OCI-LY1 (cell line): Measurements from ENCODE around the gene DYNLL1.
"Not testable (repeated sequence)": the region's sequence is repeated elsewhere in the genome, so short reads cannot be mapped to it uniquely, and the experiment has no call there.

Experiments
- H2AFZ ChIP-seq: fragments of 200-600 bp; sonication (generic), shearing (Covaris generic); 2 replicates; pipeline ENCODE4 v1.6.0; 2014; ENCODE audit warnings: antibody characterized with exemption, mild to moderate bottlenecking, low read length
- H3F3A ChIP-seq: fragments of 200-600 bp; sonication (generic), shearing (Covaris generic); 2 replicates; pipeline ENCODE4 v1.6.0; 2014; ENCODE audit warnings: mild to moderate bottlenecking, antibody characterized with exemption, low read length, moderate library complexity; ENCODE audit not compliant: insufficient read depth
- H3K27ac ChIP-seq: fragments of 200-600 bp; sonication (generic); 2 replicates; pipeline ENCODE4 v1.5.1; 2014; ENCODE audit warnings: low read length, mixed run types, mild to moderate bottlenecking, low read depth; ENCODE audit not compliant: poor library complexity, severe bottlenecking
- H3K27me3 ChIP-seq: fragments of 200-600 bp; sonication (generic); 2 replicates; pipeline ENCODE4 v1.6.0; 2014; ENCODE audit warnings: antibody characterized with exemption, mild to moderate bottlenecking, low read length, moderate library complexity; ENCODE audit not compliant: insufficient read depth
- H3K36me3 ChIP-seq: fragments of 200-600 bp; sonication (generic); 2 replicates; pipeline ENCODE4 v1.6.1; 2014; ENCODE audit warnings: mild to moderate bottlenecking, antibody characterized with exemption, low read length, moderate library complexity, mixed read lengths; ENCODE audit not compliant: insufficient read depth
- H3K4me1 ChIP-seq: fragments of 200-600 bp; sonication (generic); 2 replicates; pipeline ENCODE4 v1.5.1; 2014; ENCODE audit warnings: mild to moderate bottlenecking, low read length, moderate library complexity; ENCODE audit not compliant: insufficient read depth, severe bottlenecking
- H3K4me2 ChIP-seq: fragments of 200-600 bp; sonication (generic), shearing (Covaris generic); 2 replicates; pipeline ENCODE4 v1.6.1; 2014; ENCODE audit warnings: low read length
- H3K4me3 ChIP-seq: fragments of 200-600 bp; sonication (generic); 2 replicates; pipeline ENCODE4 v1.5.1; 2014; ENCODE audit warnings: low read length, low read depth, mild to moderate bottlenecking, mixed read lengths; ENCODE audit not compliant: poor library complexity, severe bottlenecking
- H3K79me2 ChIP-seq: fragments of 200-600 bp; shearing (Covaris generic); 2 replicates; pipeline ENCODE4 v1.6.1; 2016; ENCODE audit warnings: mixed run types, low read length, mixed read lengths; ENCODE audit not compliant: insufficient read depth
- H3K9ac ChIP-seq: fragments of 200-600 bp; sonication (generic), shearing (Covaris generic); 2 replicates; pipeline ENCODE4 v1.6.1; 2014; ENCODE audit warnings: mild to moderate bottlenecking, low read length, mixed read lengths
- H3K9me2 ChIP-seq: fragments of 200-600 bp; sonication (generic), shearing (Covaris generic); 2 replicates; pipeline ENCODE4 v1.6.1; 2014; ENCODE audit warnings: low read depth, mild to moderate bottlenecking, low read length, mixed read lengths
- H3K9me3 ChIP-seq: fragments of 200-600 bp; shearing (Covaris generic); 2 replicates; pipeline ENCODE4 v1.6.1; 2014; ENCODE audit warnings: low read length, mixed read lengths
- H4K20me1 ChIP-seq: fragments of 200-600 bp; sonication (generic), shearing (Covaris generic); 2 replicates; pipeline ENCODE4 v1.6.0; 2016; ENCODE audit warnings: mild to moderate bottlenecking, low read length; ENCODE audit not compliant: insufficient read depth
- CTCF ChIP-seq: fragments of 200-600 bp; sonication (generic), shearing (Covaris generic); IDR thresholded peaks from 2 replicates; pipeline ENCODE4 v1.5.1; 2017; ENCODE audit warnings: mild to moderate bottlenecking, antibody characterized with exemption, low read length, moderate library complexity, mixed read lengths
- EZH2 ChIP-seq: fragments of 200-600 bp; sonication (generic), shearing (Covaris generic); IDR thresholded peaks from 2 replicates; pipeline ENCODE4 v1.8.0; 2017; ENCODE audit warnings: borderline replicate concordance, mixed run types, mild to moderate bottlenecking, antibody characterized with exemption, low read length, moderate library complexity, mixed read lengths

Gene DYNLL1

GRCh38 chr12:120515496-120515895, 19.6 kb downstream of the DYNLL1 start:
- H2AFZ ChIP-seq = no peak overlapping the region
- no peaks in the 10 kb centered on the region for H3K79me2 ChIP-seq
- H3K9me2 ChIP-seq = no peaks in the 10 kb centered on the region
- H4K20me1 ChIP-seq = no peaks in the 10 kb centered on the region
- TF ChIP-seq CTCF (no peak), EZH2 (no peak)
- no peaks in the 10 kb centered on the region for H3K4me1 ChIP-seq
- no peak overlapping the region for H3K4me3 ChIP-seq
- no peak overlapping the region for H3K27ac ChIP-seq
- no peak overlapping the region for H3K9ac ChIP-seq
- H3K27me3 ChIP-seq = no peaks in the 10 kb centered on the region
- no peaks in the 10 kb centered on the region for H3F3A ChIP-seq
- H3K9me3 ChIP-seq = no peaks in the 10 kb centered on the region
- no peak overlapping the region for H3K4me2 ChIP-seq
- peaks cover 25% of the 10 kb centered on the region for H3K36me3 ChIP-seq

GRCh38 chr12:120519324-120519723, 23.4 kb downstream of the DYNLL1 start:
- H3K36me3 ChIP-seq = peaks cover 22% of the 10 kb centered on the region; the same call in 1 of the 2 replicates
- H3K27me3 ChIP-seq, H3K9ac ChIP-seq, H3K9me2 ChIP-seq, H3K4me1 ChIP-seq, H3K4me3 ChIP-seq, H3K9me3 ChIP-seq, H3K4me2 ChIP-seq, H4K20me1 ChIP-seq, H3K79me2 ChIP-seq, H2AFZ ChIP-seq, H3F3A ChIP-seq, H3K27ac ChIP-seq: not testable (repeated sequence)

GRCh38 chr12:120522568-120522967, 26.7 kb downstream of the DYNLL1 start:
- peaks cover 6% of the 10 kb centered on the region; the same call in 1 of the 2 replicates for H3K36me3 ChIP-seq
- no peaks in the 10 kb centered on the region for H3K9me2 ChIP-seq
- H3K4me1 ChIP-seq = no peaks in the 10 kb centered on the region
- H3K9me3 ChIP-seq = no peaks in the 10 kb centered on the region
- no peaks in the 10 kb centered on the region for H3F3A ChIP-seq
- no peak for TF ChIP-seq EZH2
- no peak overlapping the region for H3K27ac ChIP-seq
- no peaks in the 10 kb centered on the region for H3K79me2 ChIP-seq
- H3K9ac ChIP-seq = no peak overlapping the region
- H3K4me3 ChIP-seq = no peak overlapping the region
- H4K20me1 ChIP-seq = no peaks in the 10 kb centered on the region
- H3K27me3 ChIP-seq = no peaks in the 10 kb centered on the region
- no peak overlapping the region for H3K4me2 ChIP-seq
- no peak overlapping the region for H2AFZ ChIP-seq

- peak within 1 kb of the TSS; percentile 81 for H3K27ac ChIP-seq
These were observed 33.1 kb downstream of the DYNLL1 start, which contains the start of gene COQ5 for GRCh38 chr12:120528861-120529525. Gene COQ5, minus strand, starts transcription at chr12:120529158. Its CDS starts 17 bp downstream, at chr12:120529141.

More at GRCh38 chr12:120528861-120529525, 33.1 kb downstream of the DYNLL1 start, which contains the start of gene COQ5:
- peaks cover 29% of the 10 kb centered on the region for H3K4me1 ChIP-seq
- H2AFZ ChIP-seq = peak within 1 kb of the TSS; percentile 99
- H3K36me3 ChIP-seq = no peaks in the 10 kb centered on the region
- H3K4me3 ChIP-seq = peak within 1 kb of the TSS; percentile 93
- no peaks in the 10 kb centered on the region for H3K9me3 ChIP-seq
- peak within 1 kb of the TSS; percentile 100 for H3K4me2 ChIP-seq
- no peak for TF ChIP-seq EZH2
- TF ChIP-seq CTCF = no peak
- H4K20me1 ChIP-seq = no peaks in the 10 kb centered on the region
- no peaks in the 10 kb centered on the region for H3K27me3 ChIP-seq
- H3K79me2 ChIP-seq = no peaks in the 10 kb centered on the region
- peak within 1 kb of the TSS; percentile 88 for H3K9ac ChIP-seq
- no peaks in the 10 kb centered on the region for H3K9me2 ChIP-seq
- 0 out of 2 replicates have a peak, but pooled peaks cover 10% of the 10 kb centered on the region for H3F3A ChIP-seq
